ENCODE measurements around the gene DDX20. TPM values are rescaled to one million over a fixed set of nuclear protein-coding genes. Genes with fewer than 3 reads are reported as not detected.

Gene DDX20
- total RNA-seq, 6 donors from 2014 or later, result 7.9 to 18.5 (median 9.2) TPM

DNA sequence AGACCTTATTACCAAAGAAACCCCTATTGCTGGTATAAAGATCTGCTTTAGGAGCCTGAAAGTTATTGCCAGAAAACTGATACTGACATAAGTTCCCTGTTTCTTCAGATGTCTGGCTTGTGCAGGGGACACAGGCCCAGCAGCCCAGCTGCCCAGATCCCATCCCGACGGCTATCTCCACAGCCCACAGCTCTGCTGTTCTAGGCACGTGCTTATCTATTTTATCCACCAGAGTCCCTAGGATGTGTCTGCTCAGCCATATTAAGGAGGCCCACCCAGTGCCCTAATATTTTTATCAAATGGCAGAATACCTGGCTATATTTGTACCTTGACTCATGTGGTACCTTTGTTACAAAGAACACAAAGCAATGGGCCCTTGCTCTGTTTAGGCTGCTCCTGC, 58.9 kb downstream of the DDX20 start:
- no peaks in the 10 kb centered on the region for H3K4me1 ChIP-seq
- TF ChIP-seq, protein P1, sequence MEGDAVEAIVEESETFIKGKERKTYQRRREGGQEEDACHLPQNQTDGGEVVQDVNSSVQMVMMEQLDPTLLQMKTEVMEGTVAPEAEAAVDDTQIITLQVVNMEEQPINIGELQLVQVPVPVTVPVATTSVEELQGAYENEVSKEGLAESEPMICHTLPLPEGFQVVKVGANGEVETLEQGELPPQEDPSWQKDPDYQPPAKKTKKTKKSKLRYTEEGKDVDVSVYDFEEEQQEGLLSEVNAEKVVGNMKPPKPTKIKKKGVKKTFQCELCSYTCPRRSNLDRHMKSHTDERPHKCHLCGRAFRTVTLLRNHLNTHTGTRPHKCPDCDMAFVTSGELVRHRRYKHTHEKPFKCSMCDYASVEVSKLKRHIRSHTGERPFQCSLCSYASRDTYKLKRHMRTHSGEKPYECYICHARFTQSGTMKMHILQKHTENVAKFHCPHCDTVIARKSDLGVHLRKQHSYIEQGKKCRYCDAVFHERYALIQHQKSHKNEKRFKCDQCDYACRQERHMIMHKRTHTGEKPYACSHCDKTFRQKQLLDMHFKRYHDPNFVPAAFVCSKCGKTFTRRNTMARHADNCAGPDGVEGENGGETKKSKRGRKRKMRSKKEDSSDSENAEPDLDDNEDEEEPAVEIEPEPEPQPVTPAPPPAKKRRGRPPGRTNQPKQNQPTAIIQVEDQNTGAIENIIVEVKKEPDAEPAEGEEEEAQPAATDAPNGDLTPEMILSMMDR (IDR thresholded peaks at IDR 0.05), result no peak
- no peak for TF ChIP-seq POLR2A (IDR thresholded peaks at IDR 0.05)
- TF ChIP-seq EP300 (IDR thresholded peaks at IDR 0.05), result no peak
- no peak for TF ChIP-seq POLR2AphosphoS5 (IDR thresholded peaks at IDR 0.05)
- H3K27ac ChIP-seq, result no peak overlapping the region
- H3K4me3 ChIP-seq, result no peak overlapping the region
- 91 to 92% methylated on average over 3 of the region's 3 CpGs for WGBS, 2 donors
- H3K27me3 ChIP-seq, result no peaks in the 10 kb centered on the region
- H3K36me3 ChIP-seq, result no peaks in the 10 kb centered on the region
- ATAC-seq (ENCODE audit: low FRiP score in 2 of 2), result no peak
- no peak for DNase-seq
- H3K9me3 ChIP-seq, result no peaks in the 10 kb centered on the region

Small RNA genes within 50 kb of the gene (small RNA-seq; reads per million reads assigned to genes)
- gene INKA2, result 0.07 to 0.77 (median 0.67) reads per million in 4 donors

Other genes starting within 250 kb of the DDX20 start
- 100 to 1,000 TPM in 2 of 6 donors, 10 to 100 TPM in 4; 16.8 to 115 (median 82.6) TPM for gene RAP1A, start 136.1 kb upstream of the DDX20 start, total RNA-seq
- 10 to 100 TPM in 1 of 6 donors, 1 to 10 TPM in 5; 4.5 to 11.5 (median 7.4) TPM for gene INKA2, start 16.5 kb upstream of the DDX20 start, total RNA-seq
- 1 to 10 TPM; 2.7 to 6.4 (median 5.4) TPM for gene KCND3, start 233.8 kb downstream of the DDX20 start, total RNA-seq

Data from upper lobe of left lung (tissue), 6 donors.